HCT116 (cell line): Measurements from ENCODE around the gene TCF7L1. TPM values are rescaled to one million over a fixed set of nuclear protein-coding genes. Genes with fewer than 3 reads are reported as not detected.

ENCODE experiments used
- ATAC-seq: fragments of 200-7000 bp; cut with Tn5 transposase; 2 replicates; pipeline ENCODE4 v1.9.1; 2020; ENCODE audit warnings: mild to moderate bottlenecking, moderate library complexity
- BruUV-seq: library from RNA; stranded (reverse); fragments of 400-500 nt; replicated peaks from 2 replicates; lab custom pipeline; 2021; lab: Mats Ljungman, UMichigan
- CTCF ChIA-PET: fragments of 300-600 bp; sonication (Branson Sonifier 250); formaldehyde crosslinking; loops from one replicate; lab custom pipeline; 2021; ENCODE audit warnings: antibody characterized with exemption; lab: Charles Lee
- POLR2A ChIA-PET: fragments of 300-600, 350-600 bp; sonication (Branson Sonifier 250); formaldehyde crosslinking; loops from one replicate; lab custom pipeline; 2021; ENCODE audit warnings: antibody characterized with exemption; lab: Charles Lee
- RAD21 ChIA-PET, 2 experiments: fragments of 300-600 bp; sonication (Branson Sonifier 250); formaldehyde crosslinking; loops; one replicate each; lab custom pipeline; 2023; ENCODE audit warnings: low total read pairs in 2 of 2; ENCODE audit not compliant: uncharacterized antibody in 2 of 2, unreplicated experiment in 2 of 2, low non-redundant PET in 1 of 2; lab: Charles Lee
- DNase-seq: peaks from one replicate; pipeline ENCODE4 v3.0.0-alpha.2; 2010; ENCODE audit warnings: low read depth, low spot score
- H2AFZ ChIP-seq: fragments of 200-600 bp; shearing (Covaris generic), sonication (generic); 2 replicates; pipeline ENCODE4 v1.6.1; 2017; ENCODE audit warnings: low read depth, mixed run types, mixed read lengths, antibody characterized with exemption, low read length; ENCODE audit not compliant: poor library complexity, severe bottlenecking
- H3K27ac ChIP-seq: 2 replicates; pipeline ENCODE4 v1.5.1; 2012; ENCODE audit warnings: low read depth, low read length
- H3K27me3 ChIP-seq: fragments of 200-600 bp; sonication (generic); 2 replicates; pipeline ENCODE4 v1.6.1; 2016; ENCODE audit warnings: mixed run types, low read length, mixed read lengths; ENCODE audit not compliant: insufficient read depth
- H3K36me3 ChIP-seq, 2 experiments: fragments of 200-500 bp in 1 of 2; fragments of 200-600 bp in 1 of 2; sonication (Bioruptor generic) in 1 of 2; sonication (generic) in 1 of 2; 2 replicates each; pipeline versions ENCODE4 v1.5.1 to v1.6.1; 2014 to 2016; ENCODE audit warnings: low read length in 2 of 2, inconsistent platforms in 1 of 2, mixed read lengths in 1 of 2, mixed run types in 1 of 2; ENCODE audit not compliant: insufficient read depth in 2 of 2, control insufficient read depth in 1 of 2
- H3K4me1 ChIP-seq, 2 experiments: fragments of 200-600 bp in 1 of 2; sonication (generic) in 1 of 2; 2 replicates each; pipeline versions ENCODE4 v1.5.1 to v1.6.1; 2012 to 2017; ENCODE audit warnings: low read length in 2 of 2, inconsistent platforms in 1 of 2, mild to moderate bottlenecking in 1 of 2, mixed read lengths in 1 of 2, mixed run types in 1 of 2, moderate library complexity in 1 of 2; ENCODE audit not compliant: insufficient read depth in 2 of 2, control insufficient read depth in 1 of 2
- H3K4me2 ChIP-seq: fragments of 200-600 bp; sonication (generic); 2 replicates; pipeline ENCODE4 v1.6.1; 2017; ENCODE audit warnings: mixed run types, low read length, mixed read lengths
- H3K4me3 ChIP-seq, 2 experiments: fragments of 200-600 bp in 1 of 2; sonication (generic) in 1 of 2; replicated peaks in 1 of 2; 2 replicates each; pipeline ENCODE4 v1.5.1; 2011 to 2016; ENCODE audit warnings: low read length in 2 of 2, control low read depth in 1 of 2, low read depth in 1 of 2, mild to moderate bottlenecking in 1 of 2, mixed read lengths in 1 of 2, mixed run types in 1 of 2
- H3K79me2 ChIP-seq: fragments of 200-600 bp; sonication (generic); 2 replicates; pipeline ENCODE4 v1.6.1; 2017; ENCODE audit warnings: mild to moderate bottlenecking, mixed run types, low read length, moderate library complexity, mixed read lengths; ENCODE audit not compliant: insufficient read depth
- H3K9ac ChIP-seq: fragments of 200-600 bp; sonication (generic); 2 replicates; pipeline ENCODE4 v1.6.1; 2016; ENCODE audit warnings: low read length, mixed read lengths
- H3K9me2 ChIP-seq: fragments of 200-600 bp; sonication (generic), shearing (Covaris generic); 2 replicates; pipeline ENCODE4 v1.6.1; 2017; ENCODE audit warnings: mixed run types, mild to moderate bottlenecking, moderate library complexity; ENCODE audit not compliant: insufficient read depth
- H3K9me3 ChIP-seq, 2 experiments: fragments of 200-500 bp in 1 of 2; fragments of 200-600 bp in 1 of 2; sonication (Bioruptor generic) in 1 of 2; sonication (generic) in 1 of 2; 2 replicates each; pipeline ENCODE4 v1.6.1; 2014 to 2017; ENCODE audit warnings: low read length in 2 of 2, mixed read lengths in 2 of 2, inconsistent platforms in 1 of 2, low read depth in 1 of 2, mild to moderate bottlenecking in 1 of 2, mixed run types in 1 of 2, moderate library complexity in 1 of 2; ENCODE audit not compliant: control insufficient read depth in 1 of 2, insufficient read depth in 1 of 2
- H4K20me1 ChIP-seq: fragments of 200-600 bp; sonication (generic), shearing (Covaris generic); 2 replicates; pipeline ENCODE4 v1.6.1; 2017; ENCODE audit warnings: mixed run types, mild to moderate bottlenecking, moderate library complexity; ENCODE audit not compliant: insufficient read depth
- ATF3 ChIP-seq: IDR thresholded peaks from 2 replicates; pipeline ENCODE4 v1.6.1; 2012
- CBX3 ChIP-seq: IDR thresholded peaks from 2 replicates; pipeline ENCODE4 v1.6.1; 2012; ENCODE audit warnings: low read depth
- CEBPB ChIP-seq: IDR thresholded peaks from 2 replicates; pipeline ENCODE4 v1.6.1; 2012; ENCODE audit warnings: low read depth
- ELF1 ChIP-seq: IDR thresholded peaks from 2 replicates; pipeline ENCODE4 v1.6.1; 2012; ENCODE audit warnings: low read depth, borderline replicate concordance
- EZH2phosphoT487 ChIP-seq: fragments of 200-600 bp; IDR thresholded peaks from 2 replicates; pipeline ENCODE4 v1.6.1; 2018; ENCODE audit warnings: antibody characterized with exemption, borderline replicate concordance
- FOSL1 ChIP-seq: IDR thresholded peaks from 2 replicates; pipeline ENCODE4 v1.6.1; 2012; ENCODE audit warnings: low read depth
- JUND ChIP-seq: IDR thresholded peaks from 2 replicates; pipeline ENCODE4 v1.6.1; 2012
- POLR2A ChIP-seq: IDR thresholded peaks from 2 replicates; pipeline ENCODE4 v1.7.0; 2011; ENCODE audit warnings: borderline replicate concordance; ENCODE audit not compliant: insufficient read depth, insufficient read length; ENCODE audit errors: extremely low read depth
- POLR2AphosphoS5 ChIP-seq: IDR thresholded peaks from 2 replicates; pipeline ENCODE4 v1.6.1; 2011; ENCODE audit warnings: mild to moderate bottlenecking, low read depth, low read length, moderate library complexity
- RAD21 ChIP-seq: IDR thresholded peaks from 2 replicates; pipeline ENCODE4 v1.6.1; 2012; ENCODE audit warnings: low read depth, mild to moderate bottlenecking
- SIN3A ChIP-seq: IDR thresholded peaks from 2 replicates; pipeline ENCODE4 v1.6.1; 2012; ENCODE audit warnings: low read depth
- SP1 ChIP-seq: IDR thresholded peaks from 2 replicates; pipeline ENCODE4 v1.6.1; 2012; ENCODE audit warnings: low read depth
- SRF ChIP-seq: IDR thresholded peaks from 2 replicates; pipeline ENCODE4 v1.6.1; 2012; ENCODE audit warnings: low read depth
- TCF7L2 ChIP-seq: IDR thresholded peaks from 2 replicates; pipeline ENCODE4 v1.7.0; 2011; ENCODE audit warnings: borderline replicate concordance, inconsistent platforms; ENCODE audit not compliant: insufficient read depth, insufficient read length; ENCODE audit errors: extremely low read depth
- YY1 ChIP-seq: IDR thresholded peaks from 2 replicates; pipeline ENCODE4 v1.6.1; 2011; ENCODE audit warnings: low read length, low read depth, moderate library complexity, mild to moderate bottlenecking; ENCODE audit not compliant: insufficient replicate concordance; ENCODE audit errors: extremely low read depth
- ZNF274 ChIP-seq: fragments of 200-500 bp; sonication (Bioruptor generic); IDR thresholded peaks from 2 replicates; pipeline ENCODE4 v1.6.1; 2014; ENCODE audit warnings: mild to moderate bottlenecking, low read depth, low read length, inconsistent platforms
- intact Hi-C: fragments of 100-400 bp; cut with micrococcal nuclease; formaldehyde crosslinking; loops from 2 replicates; pipeline ENCODE4 v1.10.0; 2022
- total RNA-seq: library from RNA; stranded (reverse); gene quantifications from one replicate; pipeline ENCODE4 v1.2.1, GENCODE V29; 2021; ENCODE audit not compliant: unreplicated experiment
- TF ChIP-seq, protein P1 (sequence below): IDR thresholded peaks from 2 replicates; pipeline ENCODE4 v1.6.1; 2012; ENCODE audit warnings: low read depth
- TF ChIP-seq, protein P2 (sequence below): IDR thresholded peaks from 2 replicates; pipeline ENCODE4 v1.6.1; 2012
- TF ChIP-seq, protein P3 (sequence below), 3 experiments: fragments of 200-600 bp in 1 of 3; sonication (generic) in 1 of 3; IDR thresholded peaks in 2 of 3; conservative IDR thresholded peaks in 1 of 3; 2 replicates each; pipeline ENCODE4 v1.5.1; 2012 to 2017; ENCODE audit warnings: low read depth in 2 of 3, low read length in 2 of 3, antibody characterized with exemption in 1 of 3, borderline replicate concordance in 1 of 3, control low read depth in 1 of 3, mild to moderate bottlenecking in 1 of 3, mixed read lengths in 1 of 3, mixed run types in 1 of 3, moderate library complexity in 1 of 3; ENCODE audit not compliant: insufficient read depth in 1 of 3

TCF7L1 gene
- total RNA-seq, 1 experiment from 2014 or later = 10.3 TPM

DNA sequence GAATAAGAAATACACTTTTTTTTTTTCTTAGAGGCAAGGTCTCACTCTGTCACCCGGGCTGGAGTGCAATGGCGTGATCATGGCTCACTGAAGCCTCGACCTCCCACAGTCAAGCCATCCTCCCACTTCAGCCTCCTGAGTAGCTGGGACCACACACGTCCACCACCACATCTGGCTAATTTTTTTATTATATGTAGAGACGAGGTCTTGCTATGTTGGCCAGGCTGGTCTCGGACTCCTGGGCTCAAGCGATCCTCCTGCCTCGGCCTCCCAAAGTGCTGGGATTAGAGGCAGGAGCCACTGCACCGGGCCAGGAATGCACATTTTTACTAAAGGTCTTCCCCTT is 192.2 kb downstream of the TCF7L1 start:
- H3K36me3 ChIP-seq = peaks cover 38 to 46% of the 10 kb centered on the region in 2 experiments
- H3K4me1 ChIP-seq = peaks cover 10 to 21% of the 10 kb centered on the region in 2 experiments
- no TSS peak for BruUV-seq
- H2AFZ ChIP-seq = no peak overlapping the region
- H3K27ac ChIP-seq = no peak overlapping the region
- no peaks in the 10 kb centered on the region for H3K9me3 ChIP-seq
- DNase-seq = no peak
- intact Hi-C loops = loop anchor here (10.0 kb wide), 1 partner anchor 229 kb away; no protein-coding TSS in a partner anchor
- H3K27me3 ChIP-seq = no peaks in the 10 kb centered on the region
- H4K20me1 ChIP-seq = peaks cover 5% of the 10 kb centered on the region; the same call in 1 of the 2 replicates
- H3K9me2 ChIP-seq = no peaks in the 10 kb centered on the region
- peaks cover 66% of the 10 kb centered on the region for H3K79me2 ChIP-seq
- ATAC-seq = no peak
- H3K4me3 ChIP-seq = no peak overlapping the region
- TF ChIP-seq SIN3A (no peak), POLR2AphosphoS5 (no peak), EZH2phosphoT487 (no peak), CEBPB (no peak), ZNF274 (no peak), SRF (no peak), ELF1 (no peak), CBX3 (no peak), YY1 (no peak), ATF3 (no peak), SP1 (no peak), FOSL1 (no peak), POLR2A (no peak), JUND (no peak), TCF7L2 (no peak), RAD21 (no peak)
- TF ChIP-seq, protein P1, sequence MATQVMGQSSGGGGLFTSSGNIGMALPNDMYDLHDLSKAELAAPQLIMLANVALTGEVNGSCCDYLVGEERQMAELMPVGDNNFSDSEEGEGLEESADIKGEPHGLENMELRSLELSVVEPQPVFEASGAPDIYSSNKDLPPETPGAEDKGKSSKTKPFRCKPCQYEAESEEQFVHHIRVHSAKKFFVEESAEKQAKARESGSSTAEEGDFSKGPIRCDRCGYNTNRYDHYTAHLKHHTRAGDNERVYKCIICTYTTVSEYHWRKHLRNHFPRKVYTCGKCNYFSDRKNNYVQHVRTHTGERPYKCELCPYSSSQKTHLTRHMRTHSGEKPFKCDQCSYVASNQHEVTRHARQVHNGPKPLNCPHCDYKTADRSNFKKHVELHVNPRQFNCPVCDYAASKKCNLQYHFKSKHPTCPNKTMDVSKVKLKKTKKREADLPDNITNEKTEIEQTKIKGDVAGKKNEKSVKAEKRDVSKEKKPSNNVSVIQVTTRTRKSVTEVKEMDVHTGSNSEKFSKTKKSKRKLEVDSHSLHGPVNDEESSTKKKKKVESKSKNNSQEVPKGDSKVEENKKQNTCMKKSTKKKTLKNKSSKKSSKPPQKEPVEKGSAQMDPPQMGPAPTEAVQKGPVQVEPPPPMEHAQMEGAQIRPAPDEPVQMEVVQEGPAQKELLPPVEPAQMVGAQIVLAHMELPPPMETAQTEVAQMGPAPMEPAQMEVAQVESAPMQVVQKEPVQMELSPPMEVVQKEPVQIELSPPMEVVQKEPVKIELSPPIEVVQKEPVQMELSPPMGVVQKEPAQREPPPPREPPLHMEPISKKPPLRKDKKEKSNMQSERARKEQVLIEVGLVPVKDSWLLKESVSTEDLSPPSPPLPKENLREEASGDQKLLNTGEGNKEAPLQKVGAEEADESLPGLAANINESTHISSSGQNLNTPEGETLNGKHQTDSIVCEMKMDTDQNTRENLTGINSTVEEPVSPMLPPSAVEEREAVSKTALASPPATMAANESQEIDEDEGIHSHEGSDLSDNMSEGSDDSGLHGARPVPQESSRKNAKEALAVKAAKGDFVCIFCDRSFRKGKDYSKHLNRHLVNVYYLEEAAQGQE = no peak
- TF ChIP-seq, protein P2, sequence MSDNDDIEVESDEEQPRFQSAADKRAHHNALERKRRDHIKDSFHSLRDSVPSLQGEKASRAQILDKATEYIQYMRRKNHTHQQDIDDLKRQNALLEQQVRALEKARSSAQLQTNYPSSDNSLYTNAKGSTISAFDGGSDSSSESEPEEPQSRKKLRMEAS = no peak
- TF ChIP-seq, protein P3, sequence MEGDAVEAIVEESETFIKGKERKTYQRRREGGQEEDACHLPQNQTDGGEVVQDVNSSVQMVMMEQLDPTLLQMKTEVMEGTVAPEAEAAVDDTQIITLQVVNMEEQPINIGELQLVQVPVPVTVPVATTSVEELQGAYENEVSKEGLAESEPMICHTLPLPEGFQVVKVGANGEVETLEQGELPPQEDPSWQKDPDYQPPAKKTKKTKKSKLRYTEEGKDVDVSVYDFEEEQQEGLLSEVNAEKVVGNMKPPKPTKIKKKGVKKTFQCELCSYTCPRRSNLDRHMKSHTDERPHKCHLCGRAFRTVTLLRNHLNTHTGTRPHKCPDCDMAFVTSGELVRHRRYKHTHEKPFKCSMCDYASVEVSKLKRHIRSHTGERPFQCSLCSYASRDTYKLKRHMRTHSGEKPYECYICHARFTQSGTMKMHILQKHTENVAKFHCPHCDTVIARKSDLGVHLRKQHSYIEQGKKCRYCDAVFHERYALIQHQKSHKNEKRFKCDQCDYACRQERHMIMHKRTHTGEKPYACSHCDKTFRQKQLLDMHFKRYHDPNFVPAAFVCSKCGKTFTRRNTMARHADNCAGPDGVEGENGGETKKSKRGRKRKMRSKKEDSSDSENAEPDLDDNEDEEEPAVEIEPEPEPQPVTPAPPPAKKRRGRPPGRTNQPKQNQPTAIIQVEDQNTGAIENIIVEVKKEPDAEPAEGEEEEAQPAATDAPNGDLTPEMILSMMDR (IDR thresholded peaks at IDR 0.05 in 2 of 3, conservative IDR thresholded peaks at IDR 0.05 in 1 of 3; ENCODE audit: borderline replicate concordance in 1 of 3, insufficient read depth in 1 of 3, low read depth in 2 of 3, low read length in 2 of 3) = no peak
- TF ChIP-seq, all 23 proteins: peak for 0
- H3K9ac ChIP-seq = no peak overlapping the region
- POLR2A ChIA-PET = no interaction called here
- RAD21 ChIA-PET = no interaction called here
- H3K4me2 ChIP-seq = no peak overlapping the region
- CTCF ChIA-PET = no interaction called here
